ENCODE results near the gene ZNF205. TPM values are rescaled to one million over a fixed set of nuclear protein-coding genes. Genes with fewer than 3 reads are reported as not detected.

Gene ZNF205
- total and polyA plus RNA-seq, 9 of the 15 experiments (the other 6 are each of a cell fraction or from before 2014, with no cell fraction given), result 2.4 to 11.8 (median 5.1) TPM; not detected in 2

DNA sequence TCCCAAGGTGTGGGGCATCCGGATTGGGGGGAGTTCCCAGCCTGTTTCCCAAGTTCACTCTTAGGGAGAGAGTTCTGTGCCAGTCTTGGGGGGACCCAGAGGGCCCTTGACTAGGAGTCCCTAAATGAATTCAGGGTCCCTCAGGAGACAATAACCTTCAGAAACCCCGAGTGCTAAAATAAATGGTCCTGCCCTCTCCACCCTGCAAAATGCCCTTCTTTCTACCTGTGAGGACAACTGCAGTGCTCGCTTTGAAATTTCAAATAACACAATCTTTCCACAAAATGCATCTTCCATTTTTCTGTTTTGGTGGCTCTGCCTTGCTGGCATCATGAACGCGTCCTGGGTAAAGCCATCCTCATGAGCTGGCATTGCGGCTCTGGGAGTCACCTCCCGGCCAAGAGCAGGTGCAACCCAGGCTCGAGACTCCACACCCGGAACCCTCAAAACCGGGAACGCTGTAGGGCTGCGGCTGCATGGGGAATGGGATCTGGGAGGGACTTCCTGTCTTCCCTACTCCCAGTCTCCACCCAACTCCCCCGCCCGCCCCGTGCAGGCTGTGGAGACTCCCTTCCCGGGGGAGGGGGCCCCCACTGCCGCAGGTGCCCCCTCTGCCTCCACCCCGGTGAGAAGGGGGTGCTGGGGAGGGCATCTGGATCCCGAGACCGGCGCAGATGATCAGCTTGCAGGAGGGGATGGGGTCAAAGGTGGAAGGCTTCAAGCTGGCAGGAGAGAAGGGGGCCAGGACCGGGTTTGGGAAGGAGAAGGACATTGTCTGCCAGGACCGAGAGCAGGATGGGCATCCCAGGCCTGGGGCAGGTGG is at the start of gene ZNF205 (continued):
- no peak for TF ChIP-seq KHSRP (IDR thresholded peaks at IDR 0.05)
- TF ChIP-seq HMGN3 (IDR thresholded peaks at IDR 0.05; ENCODE audit: borderline replicate concordance, extremely low read depth, insufficient read length, low read depth, low read length), result no peak
- TF ChIP-seq, protein P1, sequence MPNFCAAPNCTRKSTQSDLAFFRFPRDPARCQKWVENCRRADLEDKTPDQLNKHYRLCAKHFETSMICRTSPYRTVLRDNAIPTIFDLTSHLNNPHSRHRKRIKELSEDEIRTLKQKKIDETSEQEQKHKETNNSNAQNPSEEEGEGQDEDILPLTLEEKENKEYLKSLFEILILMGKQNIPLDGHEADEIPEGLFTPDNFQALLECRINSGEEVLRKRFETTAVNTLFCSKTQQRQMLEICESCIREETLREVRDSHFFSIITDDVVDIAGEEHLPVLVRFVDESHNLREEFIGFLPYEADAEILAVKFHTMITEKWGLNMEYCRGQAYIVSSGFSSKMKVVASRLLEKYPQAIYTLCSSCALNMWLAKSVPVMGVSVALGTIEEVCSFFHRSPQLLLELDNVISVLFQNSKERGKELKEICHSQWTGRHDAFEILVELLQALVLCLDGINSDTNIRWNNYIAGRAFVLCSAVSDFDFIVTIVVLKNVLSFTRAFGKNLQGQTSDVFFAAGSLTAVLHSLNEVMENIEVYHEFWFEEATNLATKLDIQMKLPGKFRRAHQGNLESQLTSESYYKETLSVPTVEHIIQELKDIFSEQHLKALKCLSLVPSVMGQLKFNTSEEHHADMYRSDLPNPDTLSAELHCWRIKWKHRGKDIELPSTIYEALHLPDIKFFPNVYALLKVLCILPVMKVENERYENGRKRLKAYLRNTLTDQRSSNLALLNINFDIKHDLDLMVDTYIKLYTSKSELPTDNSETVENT (CRISPR knock-in tag; IDR thresholded peaks at IDR 0.05), result no peak
- TF ChIP-seq, protein P2, sequence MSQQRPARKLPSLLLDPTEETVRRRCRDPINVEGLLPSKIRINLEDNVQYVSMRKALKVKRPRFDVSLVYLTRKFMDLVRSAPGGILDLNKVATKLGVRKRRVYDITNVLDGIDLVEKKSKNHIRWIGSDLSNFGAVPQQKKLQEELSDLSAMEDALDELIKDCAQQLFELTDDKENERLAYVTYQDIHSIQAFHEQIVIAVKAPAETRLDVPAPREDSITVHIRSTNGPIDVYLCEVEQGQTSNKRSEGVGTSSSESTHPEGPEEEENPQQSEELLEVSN (IDR thresholded peaks at IDR 0.05; ENCODE audit: borderline replicate concordance in 1 of 2, extremely low read depth in 1 of 2, insufficient read depth in 1 of 2, insufficient read length in 1 of 2, low read depth in 1 of 2, low read length in 1 of 2, poor library complexity in 1 of 2, severe bottlenecking in 1 of 2), result no peak
- TF ChIP-seq MYBL2 (IDR thresholded peaks at IDR 0.05; ENCODE audit: low read depth), result no peak
- no peak for TF ChIP-seq MYBL2 (CRISPR knock-in tag; IDR thresholded peaks at IDR 0.05; ENCODE audit: borderline replicate concordance)
- peak; percentile 84 for TF ChIP-seq TAF7 (tag; IDR thresholded peaks at IDR 0.05)
- no peak for TF ChIP-seq ZNF253 (CRISPR knock-in tag; conservative IDR thresholded peaks at IDR 0.05)
- TF ChIP-seq, protein P3, sequence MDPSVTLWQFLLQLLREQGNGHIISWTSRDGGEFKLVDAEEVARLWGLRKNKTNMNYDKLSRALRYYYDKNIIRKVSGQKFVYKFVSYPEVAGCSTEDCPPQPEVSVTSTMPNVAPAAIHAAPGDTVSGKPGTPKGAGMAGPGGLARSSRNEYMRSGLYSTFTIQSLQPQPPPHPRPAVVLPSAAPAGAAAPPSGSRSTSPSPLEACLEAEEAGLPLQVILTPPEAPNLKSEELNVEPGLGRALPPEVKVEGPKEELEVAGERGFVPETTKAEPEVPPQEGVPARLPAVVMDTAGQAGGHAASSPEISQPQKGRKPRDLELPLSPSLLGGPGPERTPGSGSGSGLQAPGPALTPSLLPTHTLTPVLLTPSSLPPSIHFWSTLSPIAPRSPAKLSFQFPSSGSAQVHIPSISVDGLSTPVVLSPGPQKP (CRISPR knock-in tag; IDR thresholded peaks at IDR 0.05), result no peak
- TF ChIP-seq SMC3 (conservative IDR thresholded peaks at IDR 0.05; ENCODE audit: insufficient read depth, low read depth, low read length), result 0 out of 2 replicates have a peak, but pooled peaks have one; percentile 6
- TF ChIP-seq, protein P4, sequence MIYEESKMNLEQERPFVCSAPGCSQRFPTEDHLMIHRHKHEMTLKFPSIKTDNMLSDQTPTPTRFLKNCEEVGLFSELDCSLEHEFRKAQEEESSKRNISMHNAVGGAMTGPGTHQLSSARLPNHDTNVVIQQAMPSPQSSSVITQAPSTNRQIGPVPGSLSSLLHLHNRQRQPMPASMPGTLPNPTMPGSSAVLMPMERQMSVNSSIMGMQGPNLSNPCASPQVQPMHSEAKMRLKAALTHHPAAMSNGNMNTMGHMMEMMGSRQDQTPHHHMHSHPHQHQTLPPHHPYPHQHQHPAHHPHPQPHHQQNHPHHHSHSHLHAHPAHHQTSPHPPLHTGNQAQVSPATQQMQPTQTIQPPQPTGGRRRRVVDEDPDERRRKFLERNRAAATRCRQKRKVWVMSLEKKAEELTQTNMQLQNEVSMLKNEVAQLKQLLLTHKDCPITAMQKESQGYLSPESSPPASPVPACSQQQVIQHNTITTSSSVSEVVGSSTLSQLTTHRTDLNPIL (CRISPR knock-in tag; IDR thresholded peaks at IDR 0.05), result no peak
- TF ChIP-seq MTA3 (IDR thresholded peaks at IDR 0.05; ENCODE audit: borderline replicate concordance), result no peak; the same call in 1 of the 2 replicates
- TF ChIP-seq SIX5 (IDR thresholded peaks at IDR 0.05; ENCODE audit: borderline replicate concordance in 1 of 2, insufficient read depth in 1 of 2, low read depth in 1 of 2, low read length in 2 of 2), result peak in 1 of 2 experiments; percentile 38; a peak in 2 of 4 replicates
- TF ChIP-seq, protein P5, sequence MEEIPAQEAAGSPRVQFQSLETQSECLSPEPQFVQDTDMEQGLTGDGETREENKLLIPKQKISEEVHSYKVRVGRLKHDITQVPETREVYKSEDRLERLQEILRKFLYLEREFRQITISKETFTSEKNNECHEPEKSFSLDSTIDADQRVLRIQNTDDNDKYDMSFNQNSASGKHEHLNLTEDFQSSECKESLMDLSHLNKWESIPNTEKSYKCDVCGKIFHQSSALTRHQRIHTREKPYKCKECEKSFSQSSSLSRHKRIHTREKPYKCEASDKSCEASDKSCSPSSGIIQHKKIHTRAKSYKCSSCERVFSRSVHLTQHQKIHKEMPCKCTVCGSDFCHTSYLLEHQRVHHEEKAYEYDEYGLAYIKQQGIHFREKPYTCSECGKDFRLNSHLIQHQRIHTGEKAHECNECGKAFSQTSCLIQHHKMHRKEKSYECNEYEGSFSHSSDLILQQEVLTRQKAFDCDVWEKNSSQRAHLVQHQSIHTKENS (CRISPR knock-in tag; IDR thresholded peaks at IDR 0.05), result no peak
- TF ChIP-seq ADNP (tag; IDR thresholded peaks at IDR 0.05), result no peak
- peak; percentile 84 for TF ChIP-seq TAF1 (IDR thresholded peaks at IDR 0.05; ENCODE audit: control insufficient read depth, extremely low read depth, insufficient read depth, low read length, severe bottlenecking)
- no peak for TF ChIP-seq BDP1 (IDR thresholded peaks at IDR 0.05; ENCODE audit: insufficient read depth, insufficient read length)
- TF ChIP-seq NCOA6 (IDR thresholded peaks at IDR 0.05), result no peak
